Adrenal gland (tissue), 12 donors: ENCODE data around the gene PLBD2. TPM values are rescaled to one million over a fixed set of nuclear protein-coding genes. Genes with fewer than 3 reads are reported as not detected.

Experiments used
- DNase-seq, 7 donors: peaks; one replicate each; pipeline ENCODE4 v3.0.0-alpha.2; 2019 to 2020
- H3K27ac ChIP-seq, 5 donors: fragments of 200-600 bp; sonication (generic) in 4 of 5; 1 replicate in 3 of 5; 2 replicates in 2 of 5; pipeline versions ENCODE4 v1.5.1 to v1.8.0; 2016 to 2020; ENCODE audit warnings: mild to moderate bottlenecking in 1 of 5
- H3K27me3 ChIP-seq: fragments of 200-600 bp; 2 replicates; pipeline ENCODE4 v1.8.0; 2021
- H3K36me3 ChIP-seq, 2 donors: fragments of 200-600 bp; replicated peaks in 1 of 2; 1 replicate in 1 of 2; 2 replicates in 1 of 2; pipeline versions ENCODE4 v1.5.1 to v1.8.0; 2018 to 2022
- H3K4me1 ChIP-seq, 2 donors: fragments of 200-600 bp; replicated peaks in 1 of 2; 1 replicate in 1 of 2; 2 replicates in 1 of 2; pipeline versions ENCODE4 v1.5.1 to v1.8.0; 2018 to 2021
- H3K4me3 ChIP-seq, 4 donors: fragments of 200-600 bp; sonication (generic) in 3 of 4; one replicate each; pipeline ENCODE4 v1.5.1; 2016 to 2018
- H3K9me3 ChIP-seq, 3 donors: fragments of 200-600 bp; sonication (generic) in 1 of 3; replicated peaks in 1 of 3; 1 replicate in 2 of 3; 2 replicates in 1 of 3; pipeline versions ENCODE4 v1.5.1 to v1.8.0; 2016 to 2021
- POLR2A ChIP-seq, 2 donors: fragments of 450-650 bp; IDR thresholded peaks; one replicate each; pipeline ENCODE4 v1.6.1; 2017; ENCODE audit warnings: antibody characterized with exemption in 2 of 2, mild to moderate bottlenecking in 2 of 2, moderate library complexity in 1 of 2
- WGBS, 4 donors: extraction: QIAGEN DNeasy Blood & Tissue Kit in 2 of 4; methylation state at CpG; one replicate each; pipeline versions ENCODE4 v1.1.5 to v1.1.7; 2013 to 2017; 5-methylcytosine and 5-hydroxymethylcytosine counted together
- intact Hi-C, 2 donors: fragments of 100-400 bp; cut with DNase I; formaldehyde crosslinking; loops; one replicate each; pipeline versions ENCODE4 v1.14.1 to v1.15.0; 2022 to 2023
- polyA plus RNA-seq, 3 donors: library from polyadenylated mRNA; stranded (reverse); fragments of 200-250 nt in 2 of 3; fragments of 350-450 nt in 1 of 3; fragmentation: Illumina TruSeq in 1 of 3; extraction: RNeasy Lipid Tissue Mini Kit (QIAGEN cat#74804) in 1 of 3; gene quantifications; one replicate each; pipeline ENCODE4 v1.2.3, GENCODE V29; 2013 to 2014
- total RNA-seq, 9 donors: library from RNA; depleted of rRNA in 4 of 9; stranded (reverse); fragments of >200 nt in 4 of 9; fragments of 120-200 nt in 1 of 9; fragmentation: NEBNext Ultra II Directional in 1 of 9; extraction: Animal tissue kit (Norgen Biotek cat#: 25700) in 1 of 9; gene quantifications; one replicate each; pipeline versions ENCODE4 v1.1.0 to v1.2.4, GENCODE V29; 2013 to 2023
- TF ChIP-seq, protein P1 (sequence below), 6 experiments: fragments of 450-650 bp in 4 of 6; fragments of 200-600 bp in 2 of 6; sonication (generic) in 1 of 6; IDR thresholded peaks; 1 replicate in 5 of 6; 2 replicates in 1 of 6; pipeline versions ENCODE4 v1.5.1 to v1.8.0; 2016 to 2021; ENCODE audit warnings: antibody characterized with exemption in 6 of 6, mild to moderate bottlenecking in 2 of 6, moderate library complexity in 1 of 6
- donor health status: healthy with polysubstance abuse.
- donor health status: Bipolar disorder and iron deficiency.
- donor health status: DM: yes; HTN: yes; CAD: no.
- donor health status: DM: no; HTN: no; CAD: no.
- donor health status: DM: no; HTN: no; CAD: no.
- donor health status: DM: yes; HTN: yes; CAD: no.

PLBD2 gene
- total and polyA plus RNA-seq, 12 donors = 66.7 to 467 (median 305) TPM

DNA sequence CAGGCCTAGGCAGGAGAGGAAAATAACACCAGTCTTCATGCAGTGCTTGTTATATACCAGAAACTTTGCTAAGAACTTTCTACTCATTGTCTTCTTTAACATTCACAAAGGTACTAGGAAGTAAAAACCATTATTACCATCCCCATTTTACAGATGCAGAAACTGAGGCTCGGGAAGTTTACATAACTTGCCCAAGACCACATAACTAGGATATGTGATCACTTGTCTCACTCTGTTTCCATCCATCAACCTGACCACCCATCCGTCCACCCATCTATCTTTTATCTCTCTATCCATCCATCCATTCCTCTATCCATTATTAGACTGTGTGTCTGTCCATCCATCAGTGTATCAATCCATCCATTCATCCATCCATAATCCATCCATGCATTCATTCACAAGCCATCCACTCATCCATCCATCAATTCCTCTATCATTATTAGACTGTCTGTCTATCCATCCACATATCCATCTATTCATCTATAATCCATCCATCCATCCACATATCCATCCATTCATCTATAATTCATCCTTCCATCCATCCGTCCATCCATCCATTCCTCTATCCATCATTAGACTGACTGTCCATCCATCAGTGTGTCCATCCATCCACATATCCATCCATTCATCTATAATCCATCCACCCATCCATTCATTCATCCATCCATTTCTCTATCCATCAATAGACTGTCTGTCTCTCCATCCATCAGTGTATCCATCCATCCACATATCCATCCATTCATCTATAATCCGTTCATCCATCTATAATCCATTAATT, 80.3 kb downstream of the PLBD2 start:
- H3K27me3 ChIP-seq = no peaks in the 10 kb centered on the region
- no peak overlapping the region for H3K4me3 ChIP-seq
- no peaks in the 10 kb centered on the region for H3K4me1 ChIP-seq
- WGBS, 4 donors = 61 to 76% (median 66%) methylated on average over 4 of the region's 4 CpGs
- TF ChIP-seq, protein P1, sequence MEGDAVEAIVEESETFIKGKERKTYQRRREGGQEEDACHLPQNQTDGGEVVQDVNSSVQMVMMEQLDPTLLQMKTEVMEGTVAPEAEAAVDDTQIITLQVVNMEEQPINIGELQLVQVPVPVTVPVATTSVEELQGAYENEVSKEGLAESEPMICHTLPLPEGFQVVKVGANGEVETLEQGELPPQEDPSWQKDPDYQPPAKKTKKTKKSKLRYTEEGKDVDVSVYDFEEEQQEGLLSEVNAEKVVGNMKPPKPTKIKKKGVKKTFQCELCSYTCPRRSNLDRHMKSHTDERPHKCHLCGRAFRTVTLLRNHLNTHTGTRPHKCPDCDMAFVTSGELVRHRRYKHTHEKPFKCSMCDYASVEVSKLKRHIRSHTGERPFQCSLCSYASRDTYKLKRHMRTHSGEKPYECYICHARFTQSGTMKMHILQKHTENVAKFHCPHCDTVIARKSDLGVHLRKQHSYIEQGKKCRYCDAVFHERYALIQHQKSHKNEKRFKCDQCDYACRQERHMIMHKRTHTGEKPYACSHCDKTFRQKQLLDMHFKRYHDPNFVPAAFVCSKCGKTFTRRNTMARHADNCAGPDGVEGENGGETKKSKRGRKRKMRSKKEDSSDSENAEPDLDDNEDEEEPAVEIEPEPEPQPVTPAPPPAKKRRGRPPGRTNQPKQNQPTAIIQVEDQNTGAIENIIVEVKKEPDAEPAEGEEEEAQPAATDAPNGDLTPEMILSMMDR (IDR thresholded peaks at IDR 0.05) = no peak
- TF ChIP-seq POLR2A (IDR thresholded peaks at IDR 0.05) = no peak
- no peak for DNase-seq
- intact Hi-C loops = loop anchor here in 1 of 2 donors (10.0 kb wide), 1 partner anchor 384 kb away; the partner anchor contains the start of gene DTX1
- no peak overlapping the region for H3K27ac ChIP-seq
- H3K9me3 ChIP-seq = no peaks in the 10 kb centered on the region
- H3K36me3 ChIP-seq = no peaks in the 10 kb centered on the region

DNA sequence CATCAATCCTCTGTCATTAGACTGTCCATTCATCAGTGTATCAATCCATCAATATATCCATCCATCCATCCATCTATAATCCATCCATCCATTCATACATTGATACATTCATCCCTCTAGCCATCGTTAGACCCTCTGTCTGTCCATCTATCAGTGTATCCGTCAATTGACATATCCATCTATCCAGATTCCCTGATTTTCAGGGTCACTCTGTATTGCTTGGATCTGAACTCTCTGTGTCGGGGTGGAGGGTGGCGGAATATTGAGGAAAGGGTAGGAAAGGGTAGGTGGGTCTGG, 80.9 kb downstream of the PLBD2 start:
- H3K9me3 ChIP-seq = no peaks in the 10 kb centered on the region
- H3K4me3 ChIP-seq = no peak overlapping the region
- no peak overlapping the region for H3K27ac ChIP-seq
- intact Hi-C loops = loop anchor here in 1 of 2 donors (10.0 kb wide), 1 partner anchor 384 kb away; the partner anchor contains the start of gene DTX1
- H3K36me3 ChIP-seq = no peaks in the 10 kb centered on the region
- WGBS, 4 donors = 32 to 38% (median 34%) methylated on average over 4 of the region's 4 CpGs
- TF ChIP-seq, protein P1 (IDR thresholded peaks at IDR 0.05) = no peak
- no peak for TF ChIP-seq POLR2A (IDR thresholded peaks at IDR 0.05)
- no peaks in the 10 kb centered on the region for H3K27me3 ChIP-seq
- DNase-seq = no peak
- no peaks in the 10 kb centered on the region for H3K4me1 ChIP-seq

DNA sequence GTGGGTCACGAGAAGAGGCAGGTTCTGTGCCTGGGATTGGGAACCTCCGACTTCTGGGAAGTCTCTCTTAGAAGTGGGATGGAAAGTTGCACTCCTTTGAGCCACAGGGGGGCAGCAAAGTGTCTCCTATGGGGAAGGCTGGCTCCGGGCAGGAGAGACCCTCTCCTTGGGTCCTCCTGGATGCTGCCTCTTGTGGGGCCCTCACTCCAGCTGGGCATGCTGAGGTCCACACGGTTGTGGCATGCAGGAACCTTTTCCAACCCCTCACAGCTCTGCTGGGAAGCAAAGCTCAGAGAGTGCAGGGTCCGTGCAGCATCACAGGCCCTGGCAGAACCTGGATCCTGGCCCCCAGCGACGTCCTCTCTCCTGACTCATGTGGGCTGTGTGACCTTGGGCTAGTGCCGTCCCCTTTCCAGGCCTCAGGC, 81.2 kb downstream of the PLBD2 start:
- DNase-seq = peak in 5 of 7 donors; percentile 51 to 66 (median 58)
- H3K4me3 ChIP-seq = no peak overlapping the region
- no peaks in the 10 kb centered on the region for H3K36me3 ChIP-seq
- TF ChIP-seq POLR2A (IDR thresholded peaks at IDR 0.05) = no peak
- TF ChIP-seq, protein P1 (IDR thresholded peaks at IDR 0.05) = peak; percentile 42 to 63 (median 54)
- H3K27me3 ChIP-seq = no peaks in the 10 kb centered on the region
- no peaks in the 10 kb centered on the region for H3K4me1 ChIP-seq
- 0 to 21% (median 19%) methylated on average over 2 to 8 of the region's 8 CpGs for WGBS, 4 donors
- intact Hi-C loops = loop anchor here in 1 of 2 donors (10.0 kb wide), 1 partner anchor 385 kb away; the partner anchor contains the start of gene DTX1
- no peaks in the 10 kb centered on the region for H3K9me3 ChIP-seq
- no peak overlapping the region for H3K27ac ChIP-seq

DNA sequence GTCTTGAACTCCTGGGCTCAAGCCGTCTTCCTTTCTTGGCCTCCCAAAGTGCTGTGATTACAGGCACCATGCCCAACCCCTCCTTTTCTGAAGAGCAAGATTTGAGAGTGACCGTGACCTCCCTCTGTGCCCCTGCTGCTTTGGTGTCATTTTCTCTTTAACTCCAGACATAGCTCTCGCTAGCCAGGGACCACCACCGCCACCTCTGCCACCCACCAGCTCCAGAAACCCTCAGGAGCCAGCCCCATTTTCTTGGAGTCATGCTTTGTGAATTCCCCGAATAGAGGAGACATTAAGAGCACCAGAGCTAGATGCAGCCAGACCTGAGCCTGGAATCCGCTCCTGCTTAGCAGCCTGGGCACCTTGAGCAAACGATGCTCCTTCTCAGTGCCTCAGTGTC, 81.9 kb downstream of the PLBD2 start:
- 64 to 79% (median 75%) methylated on average over 7 of the region's 7 CpGs for WGBS, 4 donors
- no peaks in the 10 kb centered on the region for H3K4me1 ChIP-seq
- no peaks in the 10 kb centered on the region for H3K36me3 ChIP-seq
- H3K4me3 ChIP-seq = no peak overlapping the region
- no peak overlapping the region for H3K27ac ChIP-seq
- H3K27me3 ChIP-seq = no peaks in the 10 kb centered on the region
- DNase-seq = peak in 1 of 7 donors; percentile 5
- H3K9me3 ChIP-seq = no peaks in the 10 kb centered on the region
- intact Hi-C loops = no loop called here
- TF ChIP-seq POLR2A (IDR thresholded peaks at IDR 0.05) = no peak
- TF ChIP-seq, protein P1 (IDR thresholded peaks at IDR 0.05) = no peak

Other genes starting within 250 kb of the PLBD2 start
- 10 to 100 TPM; 22.6 to 90.4 (median 43.6) TPM for gene RASAL1, start 222.8 kb upstream of the PLBD2 start, total RNA-seq
- 10 to 100 TPM; 38.9 to 54.2 (median 40.7) TPM for gene RASAL1, start 222.8 kb upstream of the PLBD2 start, polyA plus RNA-seq
- under 1 TPM in 3 of 9 donors, not detected in 6; 0.14 to 0.28 (median 0.22) TPM for gene CFAP73, start 208.9 kb upstream of the PLBD2 start, total RNA-seq
- under 1 TPM in 2 of 3 donors, not detected in 1; 0.24 to 0.57 TPM for gene CFAP73, start 208.9 kb upstream of the PLBD2 start, polyA plus RNA-seq
- gene DDX54, start 173.1 kb upstream of the PLBD2 start, total RNA-seq = 100 to 1,000 TPM in 2 of 9 donors, 10 to 100 TPM in 7; 41.9 to 109 (median 78.3) TPM
- gene DDX54, start 173.1 kb upstream of the PLBD2 start, polyA plus RNA-seq = 10 to 100 TPM; 27.9 to 60.5 (median 44.4) TPM
- gene RITA1, start 172.9 kb upstream of the PLBD2 start, total RNA-seq = 10 to 100 TPM; 31.7 to 84.1 (median 41.2) TPM
- 10 to 100 TPM; 17.5 to 19.6 (median 18.6) TPM for gene RITA1, start 172.9 kb upstream of the PLBD2 start, polyA plus RNA-seq
- 100 to 1,000 TPM in 3 of 9 donors, 10 to 100 TPM in 6; 21.2 to 144 (median 81.2) TPM for gene TPCN1, start 137.1 kb upstream of the PLBD2 start, total RNA-seq
- 100 to 1,000 TPM in 1 of 3 donors, 10 to 100 TPM in 2; 35.1 to 198 (median 80.6) TPM for gene TPCN1, start 137.1 kb upstream of the PLBD2 start, polyA plus RNA-seq
- gene SLC8B1, start 23.5 kb upstream of the PLBD2 start, total RNA-seq = 100 to 1,000 TPM in 8 of 9 donors, 10 to 100 TPM in 1; 67.6 to 286 (median 157) TPM
- gene SLC8B1, start 23.5 kb upstream of the PLBD2 start, polyA plus RNA-seq = 100 to 1,000 TPM; 194 to 288 (median 216) TPM
- 100 to 1,000 TPM in 1 of 9 donors, 1 to 10 TPM in 8; 1.8 to 188 (median 3.1) TPM for gene SDS, start 45.3 kb downstream of the PLBD2 start, total RNA-seq
- 10 to 100 TPM in 1 of 3 donors, 1 to 10 TPM in 2; 5.7 to 41.2 (median 7.9) TPM for gene SDS, start 45.3 kb downstream of the PLBD2 start, polyA plus RNA-seq
- 100 to 1,000 TPM in 1 of 9 donors, 10 to 100 TPM in 8; 11.6 to 111 (median 25.9) TPM for gene SDSL, start 63.8 kb downstream of the PLBD2 start, total RNA-seq
- gene SDSL, start 63.8 kb downstream of the PLBD2 start, polyA plus RNA-seq = 10 to 100 TPM; 15.9 to 40.3 (median 23.8) TPM
- not detected for gene LHX5, start 113.3 kb downstream of the PLBD2 start, total RNA-seq
- gene LHX5, start 113.3 kb downstream of the PLBD2 start, polyA plus RNA-seq = not detected